Fibroblast of lung (primary cell): Measurements from ENCODE around the gene TRMU.

ENCODE experiments used
- EZH2 ChIP-seq: IDR thresholded peaks from 2 replicates; pipeline ENCODE4 v1.5.1; 2012; ENCODE audit warnings: low read length, control low read depth, mild to moderate bottlenecking; ENCODE audit errors: missing control alignments
- TF ChIP-seq, protein P1 (sequence below), 2 donors: IDR thresholded peaks in 1 of 2; conservative IDR thresholded peaks in 1 of 2; 1 replicate in 1 of 2; 2 replicates in 1 of 2; pipeline ENCODE4 v1.5.1; 2011 to 2012; ENCODE audit warnings: low read length in 2 of 2, control low read depth in 1 of 2, inconsistent platforms in 1 of 2, low read depth in 1 of 2, mild to moderate bottlenecking in 1 of 2

DNA sequence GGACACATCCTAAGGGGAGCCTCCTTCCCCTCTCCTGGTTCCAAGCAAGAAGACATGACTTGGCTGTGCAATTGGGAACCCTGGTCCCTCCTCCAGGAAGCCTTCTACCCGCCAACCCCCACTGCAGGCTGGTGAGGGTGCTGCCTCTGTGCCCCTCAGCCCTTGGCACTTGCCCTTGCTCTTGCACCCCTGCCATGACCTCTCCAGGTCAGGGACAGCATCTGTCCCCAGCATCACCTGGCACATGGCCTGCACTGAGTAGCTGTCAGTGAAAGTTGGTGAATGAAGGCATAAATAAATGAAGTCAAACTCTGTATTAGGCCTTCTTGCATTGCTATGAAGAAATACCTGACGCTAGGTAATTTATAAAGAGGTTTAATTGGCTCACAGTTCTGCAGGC is 40.7 kb upstream of the TRMU start:
- TF ChIP-seq, protein P1, sequence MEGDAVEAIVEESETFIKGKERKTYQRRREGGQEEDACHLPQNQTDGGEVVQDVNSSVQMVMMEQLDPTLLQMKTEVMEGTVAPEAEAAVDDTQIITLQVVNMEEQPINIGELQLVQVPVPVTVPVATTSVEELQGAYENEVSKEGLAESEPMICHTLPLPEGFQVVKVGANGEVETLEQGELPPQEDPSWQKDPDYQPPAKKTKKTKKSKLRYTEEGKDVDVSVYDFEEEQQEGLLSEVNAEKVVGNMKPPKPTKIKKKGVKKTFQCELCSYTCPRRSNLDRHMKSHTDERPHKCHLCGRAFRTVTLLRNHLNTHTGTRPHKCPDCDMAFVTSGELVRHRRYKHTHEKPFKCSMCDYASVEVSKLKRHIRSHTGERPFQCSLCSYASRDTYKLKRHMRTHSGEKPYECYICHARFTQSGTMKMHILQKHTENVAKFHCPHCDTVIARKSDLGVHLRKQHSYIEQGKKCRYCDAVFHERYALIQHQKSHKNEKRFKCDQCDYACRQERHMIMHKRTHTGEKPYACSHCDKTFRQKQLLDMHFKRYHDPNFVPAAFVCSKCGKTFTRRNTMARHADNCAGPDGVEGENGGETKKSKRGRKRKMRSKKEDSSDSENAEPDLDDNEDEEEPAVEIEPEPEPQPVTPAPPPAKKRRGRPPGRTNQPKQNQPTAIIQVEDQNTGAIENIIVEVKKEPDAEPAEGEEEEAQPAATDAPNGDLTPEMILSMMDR (conservative IDR thresholded peaks at IDR 0.05 in 1 of 2, IDR thresholded peaks at IDR 0.05 in 1 of 2; ENCODE audit: low read depth in 1 of 2, low read length in 2 of 2) = no peak
- no peak for TF ChIP-seq EZH2
